H9 (cell line): ENCODE measurements around the gene DNAJC10. TPM values are rescaled to one million over a fixed set of nuclear protein-coding genes. Genes with fewer than 3 reads are reported as not detected.

Experiments
- DNase-seq: peaks from one replicate; pipeline ENCODE4 v3.0.0-alpha.2; 2017
- H2AFZ ChIP-seq: one replicate; pipeline ENCODE4 v1.6.1; 2013; ENCODE audit warnings: mild to moderate bottlenecking, low read length, control low read depth, moderate library complexity
- H2AK5ac ChIP-seq: 2 replicates; pipeline ENCODE4 v1.6.1; 2013; ENCODE audit warnings: low read length, control low read depth, mixed read lengths; ENCODE audit not compliant: insufficient read length
- H2BK120ac ChIP-seq: one replicate; pipeline ENCODE4 v1.6.1; 2013; ENCODE audit warnings: low read depth, mild to moderate bottlenecking, low read length, control low read depth, inconsistent platforms; ENCODE audit not compliant: poor library complexity, severe bottlenecking
- H2BK12ac ChIP-seq: 2 replicates; pipeline ENCODE4 v1.6.1; 2013; ENCODE audit warnings: low read length, control low read depth, mixed read lengths, low read depth; ENCODE audit not compliant: insufficient read length
- H2BK15ac ChIP-seq: 2 replicates; pipeline ENCODE4 v1.6.1; 2013; ENCODE audit warnings: low read depth, low read length, control low read depth
- H2BK20ac ChIP-seq: one replicate; pipeline ENCODE4 v1.6.1; 2013; ENCODE audit warnings: low read depth, mild to moderate bottlenecking, low read length, control low read depth, inconsistent platforms; ENCODE audit not compliant: poor library complexity, severe bottlenecking
- H2BK5ac ChIP-seq: 2 replicates; pipeline ENCODE4 v1.6.1; 2013; ENCODE audit warnings: low read length, control low read depth, mixed read lengths; ENCODE audit not compliant: insufficient read length
- H3K14ac ChIP-seq: 2 replicates; pipeline ENCODE4 v1.6.1; 2013; ENCODE audit warnings: low read length, control low read depth; ENCODE audit not compliant: insufficient read depth
- H3K18ac ChIP-seq: 2 replicates; pipeline ENCODE4 v1.6.1; 2013; ENCODE audit warnings: low read depth, mild to moderate bottlenecking, mixed read lengths, low read length, control low read depth; ENCODE audit not compliant: insufficient read length
- H3K23ac ChIP-seq: 2 replicates; pipeline ENCODE4 v1.6.1; 2013; ENCODE audit warnings: low read length, control low read depth, mixed read lengths, low read depth; ENCODE audit not compliant: insufficient read length
- H3K23me2 ChIP-seq: 2 replicates; pipeline ENCODE4 v1.6.1; 2013; ENCODE audit warnings: low read depth, mild to moderate bottlenecking, mixed read lengths, low read length, control low read depth; ENCODE audit not compliant: insufficient read length, poor library complexity, severe bottlenecking
- H3K27ac ChIP-seq: 2 replicates; pipeline ENCODE4 v1.5.1; 2013; ENCODE audit warnings: low read length, control low read depth, mixed read lengths, low read depth; ENCODE audit not compliant: insufficient read length
- H3K27me3 ChIP-seq: 2 replicates; pipeline ENCODE4 v1.6.1; 2013; ENCODE audit warnings: low read length, control low read depth, inconsistent platforms; ENCODE audit not compliant: insufficient read depth
- H3K4ac ChIP-seq: 2 replicates; pipeline ENCODE4 v1.6.1; 2013; ENCODE audit warnings: low read depth, mild to moderate bottlenecking, control low read depth, inconsistent platforms, low read length, moderate library complexity
- H3K4me1 ChIP-seq: 2 replicates; pipeline ENCODE4 v1.6.1; 2013; ENCODE audit warnings: low read length, control low read depth, inconsistent platforms; ENCODE audit not compliant: insufficient read depth
- H3K4me2 ChIP-seq: 2 replicates; pipeline ENCODE4 v1.6.1; 2013; ENCODE audit warnings: low read length, control low read depth, mixed read lengths; ENCODE audit not compliant: insufficient read length, insufficient read depth
- H3K56ac ChIP-seq: 2 replicates; pipeline ENCODE4 v1.6.1; 2013; ENCODE audit warnings: low read depth, mild to moderate bottlenecking, mixed read lengths, low read length, control low read depth; ENCODE audit not compliant: insufficient read length
- H3K79me1 ChIP-seq: 2 replicates; pipeline ENCODE4 v1.6.1; 2013; ENCODE audit warnings: low read depth, mild to moderate bottlenecking, moderate library complexity, low read length, control low read depth, inconsistent platforms; ENCODE audit not compliant: insufficient read depth, poor library complexity, severe bottlenecking
- H3K79me2 ChIP-seq: 2 replicates; pipeline ENCODE4 v1.6.1; 2013; ENCODE audit warnings: low read length, control low read depth, inconsistent platforms; ENCODE audit not compliant: insufficient read depth
- H3K9ac ChIP-seq: 2 replicates; pipeline ENCODE4 v1.6.1; 2013; ENCODE audit warnings: low read length, control low read depth, mixed read lengths; ENCODE audit not compliant: insufficient read length; ENCODE audit errors: extremely low read depth
- H3K9me3 ChIP-seq: one replicate; pipeline ENCODE4 v1.6.1; 2013; ENCODE audit warnings: low read depth, low read length, inconsistent platforms; ENCODE audit not compliant: control insufficient read depth
- H3T11ph ChIP-seq: one replicate; pipeline ENCODE4 v1.6.1; 2013; ENCODE audit warnings: mild to moderate bottlenecking, low read length, control low read depth, inconsistent platforms
- H4K20me1 ChIP-seq: one replicate; pipeline ENCODE4 v1.6.1; 2013; ENCODE audit not compliant: control insufficient read depth, insufficient read length, insufficient read depth
- H4K5ac ChIP-seq: 2 replicates; pipeline ENCODE4 v1.6.1; 2013; ENCODE audit warnings: low read depth, mild to moderate bottlenecking, mixed read lengths, low read length, control low read depth; ENCODE audit not compliant: insufficient read length
- H4K8ac ChIP-seq: replicated peaks from 2 replicates; pipeline ENCODE4 v1.6.1; 2013; ENCODE audit warnings: low read length, control low read depth, mixed read lengths, low read depth; ENCODE audit not compliant: insufficient read length
- H4K91ac ChIP-seq: 2 replicates; pipeline ENCODE4 v1.6.1; 2013; ENCODE audit warnings: low read depth, mild to moderate bottlenecking, moderate library complexity, mixed read lengths, low read length, control low read depth; ENCODE audit not compliant: insufficient read length
- H3K27ac Mint-ChIP-seq, 3 experiments: 2 replicates in 2 of 3; 3 replicates in 1 of 3; pipeline ENCODE4 v1.8.0; 2020 to 2021; ENCODE audit warnings: mixed read lengths in 3 of 3, mild to moderate bottlenecking in 1 of 3, moderate library complexity in 1 of 3
- H3K27me3 Mint-ChIP-seq: 2 replicates; pipeline ENCODE4 v1.8.0; 2021; ENCODE audit warnings: low read depth, mild to moderate bottlenecking, moderate library complexity, mixed read lengths
- H3K36me3 Mint-ChIP-seq, 3 experiments: 2 replicates in 2 of 3; 3 replicates in 1 of 3; pipeline ENCODE4 v1.8.0; 2020 to 2021; ENCODE audit warnings: low read depth in 3 of 3, mixed read lengths in 3 of 3; ENCODE audit not compliant: insufficient read depth in 1 of 3
- H3K4me1 Mint-ChIP-seq, 2 experiments: 2 replicates each; pipeline ENCODE4 v1.8.0; 2020; ENCODE audit warnings: mixed read lengths in 2 of 2
- H3K4me3 Mint-ChIP-seq, 2 experiments: 2 replicates in 1 of 2; 3 replicates in 1 of 2; pipeline ENCODE4 v1.8.0; 2020 to 2021; ENCODE audit warnings: mild to moderate bottlenecking in 2 of 2, mixed read lengths in 2 of 2, moderate library complexity in 1 of 2
- H3K9me3 Mint-ChIP-seq, 2 experiments: 2 replicates in 1 of 2; 3 replicates in 1 of 2; pipeline ENCODE4 v1.8.0; 2020; ENCODE audit warnings: mild to moderate bottlenecking in 2 of 2, mixed read lengths in 2 of 2, moderate library complexity in 1 of 2
- WGBS: extraction: QIAGEN DNeasy Blood & Tissue Kit; methylation state at CpG from one replicate; pipeline ENCODE4 v1.1.7; 2013; ENCODE audit warnings: missing lambda C conversion rate, low lambda C conversion rate, mixed read lengths; ENCODE audit not compliant: insufficient read length; ENCODE audit errors: extremely low coverage; 5-methylcytosine and 5-hydroxymethylcytosine counted together
- total RNA-seq: library from RNA; stranded (reverse); gene quantifications from 2 replicates; pipeline ENCODE4 v1.2.1, GENCODE V29; 2021
- TF ChIP-seq, protein P1 (sequence below): fragments of 200-600 bp; sonication (generic); conservative IDR thresholded peaks from 3 replicates; pipeline ENCODE4 v1.8.0; 2021; ENCODE audit warnings: antibody characterized with exemption, mild to moderate bottlenecking

The DNAJC10 gene
- total RNA-seq, 1 experiment from 2014 or later: 129 TPM

DNA sequence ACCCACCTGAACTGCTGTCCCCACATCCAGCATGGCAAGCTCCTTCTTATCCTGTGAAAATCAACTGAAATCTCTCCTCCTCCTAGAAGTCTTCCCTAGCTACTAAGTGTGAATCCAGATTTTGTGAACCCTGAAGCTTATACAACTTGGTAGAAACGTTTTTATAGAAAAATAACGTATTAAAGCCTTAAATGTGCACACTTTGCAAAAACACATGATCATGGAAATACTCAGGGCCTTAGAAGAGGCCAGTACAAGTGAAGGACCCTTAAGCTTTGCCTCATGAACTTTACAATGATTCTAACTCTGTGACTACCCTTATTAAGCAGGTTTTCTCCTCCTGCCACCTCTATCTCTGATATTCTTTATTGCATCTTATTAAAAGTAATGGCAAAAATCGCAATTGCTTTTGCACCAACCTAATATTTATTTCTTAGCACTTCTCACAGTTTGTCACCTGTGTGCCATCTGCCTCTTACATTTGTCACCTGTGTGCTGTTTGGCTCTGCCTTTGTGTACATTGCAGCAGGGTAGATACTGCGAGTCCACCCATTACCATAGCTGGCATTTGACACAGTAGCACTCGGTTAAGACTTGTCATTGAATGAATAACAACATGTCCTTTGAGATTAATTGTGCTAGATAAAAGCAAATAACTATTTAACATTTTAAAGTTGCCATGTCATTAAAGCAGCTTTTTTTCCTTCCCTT is 108.2 kb downstream of the DNAJC10 start:
- Histone ChIP-seq H3K27me3 (no peaks in the 10 kb centered on the region), H3K23me2 (no peaks in the 10 kb centered on the region), H3K23ac (no peak overlapping the region), H3K9me3 (no peaks in the 10 kb centered on the region), H2BK120ac (no peak overlapping the region), H3K4me1 (no peaks in the 10 kb centered on the region), H2BK5ac (no peak overlapping the region), H2BK20ac (no peak overlapping the region), H3K9ac (no peak overlapping the region), H3K18ac (no peak overlapping the region), H3K14ac (no peak overlapping the region), H3K4me2 (no peak overlapping the region), H2AK5ac (no peak overlapping the region), H2BK15ac (no peak overlapping the region), H3T11ph (no peak overlapping the region), H3K56ac (no peak overlapping the region), H3K27ac (no peak overlapping the region), H3K4ac (no peak overlapping the region), H3K79me2 (no peaks in the 10 kb centered on the region), H2AFZ (no peak overlapping the region), H4K8ac (no peak overlapping the region), H4K91ac (no peak overlapping the region), H4K5ac (no peak overlapping the region), H4K20me1 (no peaks in the 10 kb centered on the region), H2BK12ac (no peak overlapping the region), H3K79me1 (no peaks in the 10 kb centered on the region)
- no peak for DNase-seq
- Mint-ChIP-seq H3K9me3 (no peaks in the 10 kb centered on the region), H3K27me3 (no peaks in the 10 kb centered on the region), H3K4me3 (no peak overlapping the region), H3K4me1 (peaks cover 27 to 32% of the 10 kb centered on the region in 2 experiments), H3K36me3 (no peaks in the 10 kb centered on the region), H3K27ac (no peak overlapping the region; a peak in 1 of 7 replicates)
- no CpG with 5 or more reads among the region's 5 CpGs for WGBS
- TF ChIP-seq, protein P1, sequence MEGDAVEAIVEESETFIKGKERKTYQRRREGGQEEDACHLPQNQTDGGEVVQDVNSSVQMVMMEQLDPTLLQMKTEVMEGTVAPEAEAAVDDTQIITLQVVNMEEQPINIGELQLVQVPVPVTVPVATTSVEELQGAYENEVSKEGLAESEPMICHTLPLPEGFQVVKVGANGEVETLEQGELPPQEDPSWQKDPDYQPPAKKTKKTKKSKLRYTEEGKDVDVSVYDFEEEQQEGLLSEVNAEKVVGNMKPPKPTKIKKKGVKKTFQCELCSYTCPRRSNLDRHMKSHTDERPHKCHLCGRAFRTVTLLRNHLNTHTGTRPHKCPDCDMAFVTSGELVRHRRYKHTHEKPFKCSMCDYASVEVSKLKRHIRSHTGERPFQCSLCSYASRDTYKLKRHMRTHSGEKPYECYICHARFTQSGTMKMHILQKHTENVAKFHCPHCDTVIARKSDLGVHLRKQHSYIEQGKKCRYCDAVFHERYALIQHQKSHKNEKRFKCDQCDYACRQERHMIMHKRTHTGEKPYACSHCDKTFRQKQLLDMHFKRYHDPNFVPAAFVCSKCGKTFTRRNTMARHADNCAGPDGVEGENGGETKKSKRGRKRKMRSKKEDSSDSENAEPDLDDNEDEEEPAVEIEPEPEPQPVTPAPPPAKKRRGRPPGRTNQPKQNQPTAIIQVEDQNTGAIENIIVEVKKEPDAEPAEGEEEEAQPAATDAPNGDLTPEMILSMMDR: no peak
